Left forelimb (tissue), 1 donor: ENCODE measurements around the gene CD34.

Experiments
- DNase-seq: peaks from one replicate; pipeline ENCODE4 v3.0.0-alpha.2; 2018; ENCODE audit warnings: low spot score

Gene CD34

DNA sequence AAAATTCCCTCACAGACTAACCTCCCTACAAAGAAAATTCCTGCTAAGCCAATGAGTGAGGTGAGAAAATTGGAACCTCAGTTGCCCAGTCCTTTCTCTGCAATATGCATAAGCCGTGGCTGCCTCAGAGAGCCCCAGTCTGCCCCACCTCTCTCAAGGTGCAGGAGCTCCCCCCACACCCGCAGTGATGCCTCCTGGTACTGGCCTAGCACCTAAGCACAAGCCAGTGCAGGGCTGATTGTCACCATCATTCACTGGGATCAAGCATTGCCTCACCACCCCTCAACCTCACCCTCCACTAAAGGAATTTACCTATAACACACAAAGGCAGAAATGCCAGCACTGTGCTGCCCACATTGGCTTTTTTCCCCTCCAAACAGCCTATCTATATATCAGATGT lies 56.9 kb downstream of the CD34 start:
- no peak for DNase-seq

DNA sequence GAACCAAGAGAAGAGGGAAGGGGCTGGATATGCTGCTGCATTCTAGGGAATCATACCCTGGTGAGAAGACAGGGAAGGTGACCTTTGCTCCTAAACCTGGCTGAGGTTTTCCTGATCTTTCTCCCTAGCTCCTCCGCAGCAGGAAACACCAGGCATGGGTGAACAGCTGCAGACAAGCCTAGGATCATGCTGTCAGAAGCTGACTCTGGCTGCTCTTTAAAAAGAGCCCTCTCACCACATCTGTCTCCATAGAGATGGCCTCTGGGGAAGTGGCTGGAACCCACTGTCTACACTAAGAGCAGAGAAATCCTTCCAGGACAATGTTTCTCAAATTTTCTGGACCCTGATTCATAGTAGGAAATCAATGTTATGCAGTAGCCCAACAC lies 57.6 kb downstream of the CD34 start:
- DNase-seq = no peak

DNA sequence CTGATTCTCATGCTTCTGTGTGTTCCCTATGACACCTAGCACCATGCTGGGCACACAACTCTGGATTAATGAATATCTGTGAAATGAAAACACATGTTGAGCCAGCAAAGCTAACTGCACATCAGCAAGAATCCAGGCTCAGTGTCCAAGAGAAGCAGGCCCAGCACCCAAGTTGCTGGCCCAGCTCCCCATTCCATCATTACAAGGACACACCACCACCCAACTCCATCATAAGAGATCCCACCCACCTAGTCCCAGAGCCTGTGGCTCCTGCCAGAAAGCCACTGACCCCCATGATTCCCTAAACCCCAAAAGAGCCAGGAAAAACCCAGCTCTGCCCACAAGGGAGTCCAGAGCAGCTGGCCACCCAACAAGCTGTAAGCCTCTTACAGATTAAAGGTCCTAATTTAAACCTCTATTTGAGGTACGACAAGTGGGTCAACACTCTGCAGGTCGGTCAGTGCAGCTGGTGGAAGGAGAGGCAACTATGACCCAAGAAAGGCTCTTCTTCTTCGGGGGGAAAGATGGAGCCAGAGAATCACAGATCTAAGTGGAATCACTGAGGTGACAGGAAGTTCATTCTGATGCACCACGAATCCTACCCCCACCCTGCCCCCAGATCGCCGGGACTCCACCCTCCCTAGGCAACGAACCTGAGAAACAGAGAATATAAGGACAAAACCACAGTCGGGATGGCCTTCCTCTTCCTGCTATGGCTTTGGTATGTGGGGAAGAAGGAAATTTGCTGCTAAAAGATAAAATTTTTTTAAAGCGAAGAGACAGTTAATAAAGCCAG lies 58.2 kb downstream of the CD34 start:
- no peak for DNase-seq

DNA sequence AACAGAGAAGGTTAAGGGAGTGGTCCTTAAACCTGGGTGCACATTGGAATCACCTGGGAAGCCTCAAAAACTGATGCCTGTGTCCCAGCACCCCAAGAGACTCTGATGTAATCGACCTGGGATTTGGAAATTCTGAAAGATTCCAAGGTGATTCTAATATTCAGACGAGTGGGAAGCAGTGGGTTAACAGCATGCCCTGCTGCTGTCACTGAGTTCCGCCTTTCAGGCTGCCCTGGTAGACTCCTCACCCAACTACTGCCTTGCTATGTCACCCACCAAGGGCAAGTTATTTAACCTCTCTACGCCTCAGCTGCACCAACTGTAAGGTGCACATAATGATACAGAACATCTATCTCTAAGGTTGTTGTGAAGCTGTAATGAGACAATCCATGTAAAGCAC lies 59.2 kb downstream of the CD34 start:
- DNase-seq = no peak

DNA sequence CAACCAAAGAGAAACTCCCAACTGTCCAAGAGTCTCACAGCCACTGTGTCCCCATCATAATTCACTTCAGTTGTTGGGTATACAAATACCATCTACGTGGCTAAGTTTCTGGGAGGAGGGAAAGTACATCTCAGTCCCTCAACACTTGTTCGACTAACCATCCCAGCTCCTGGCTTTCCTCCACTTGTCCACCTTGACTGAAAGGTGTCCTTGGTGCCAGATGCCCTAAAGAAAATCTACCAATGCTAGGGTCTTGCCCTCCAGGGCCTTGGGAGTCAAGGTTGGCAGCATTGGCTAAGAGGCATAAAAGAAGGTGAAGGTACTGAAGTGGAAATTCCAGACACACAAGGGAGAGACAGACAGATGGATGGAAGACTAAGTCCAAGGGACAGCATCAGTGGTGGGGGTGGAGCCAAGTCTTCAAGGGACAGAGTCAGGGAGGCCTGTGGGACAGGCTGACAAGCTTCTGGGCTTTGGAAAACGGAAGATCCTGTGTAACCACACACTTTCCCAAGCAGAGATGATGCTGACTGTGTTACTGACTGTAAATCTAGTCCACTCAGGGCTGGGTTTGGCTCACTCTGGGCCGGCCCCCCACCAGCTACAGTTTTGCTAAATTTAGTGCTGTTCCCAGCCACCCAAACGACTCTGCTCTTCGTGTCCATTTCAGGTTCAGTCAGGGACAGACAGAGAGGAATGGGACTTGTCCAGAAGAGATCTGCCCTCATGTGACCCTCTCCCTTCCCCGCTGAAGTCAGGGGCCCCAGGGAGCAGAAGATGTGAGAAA lies 60.1 kb downstream of the CD34 start:
- no peak for DNase-seq

DNA sequence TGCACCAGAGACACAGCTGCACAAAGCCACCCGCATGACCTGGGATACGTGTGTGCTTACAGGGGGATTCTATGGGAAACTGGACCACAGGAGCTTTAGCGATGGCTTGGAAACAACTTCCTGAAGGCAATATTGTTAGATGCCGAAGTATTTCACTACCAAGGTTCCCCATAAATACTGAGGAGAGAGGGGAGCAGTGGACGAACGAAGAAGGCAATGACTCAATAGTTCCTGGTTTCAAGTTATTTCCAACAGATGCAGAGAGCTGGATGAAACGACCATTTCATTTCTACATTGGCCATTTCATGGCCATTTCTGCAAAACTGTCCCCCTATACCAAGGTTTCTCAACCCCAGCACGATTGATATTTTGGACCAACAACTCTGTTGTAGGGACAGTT lies 61.3 kb downstream of the CD34 start:
- no peak for DNase-seq

DNA sequence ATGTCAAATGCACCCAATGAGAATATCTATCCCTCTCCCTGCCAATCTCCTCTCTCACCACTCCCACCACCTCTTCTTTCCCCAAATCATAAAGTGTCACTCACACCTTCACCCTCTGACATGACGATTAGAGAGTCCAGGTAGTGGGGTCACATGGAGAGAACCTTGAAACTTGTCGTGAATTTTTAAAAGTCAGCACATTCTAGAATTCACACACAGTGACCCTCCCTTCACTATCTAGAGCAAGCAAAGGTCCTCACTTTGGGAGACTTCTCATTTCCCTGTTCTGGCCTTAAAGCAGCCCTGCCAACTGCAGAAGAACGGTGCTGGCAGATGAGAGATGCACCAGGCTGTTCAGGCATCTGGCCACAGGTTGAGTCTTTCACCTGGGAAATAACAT lies 61.9 kb downstream of the CD34 start:
- DNase-seq = no peak

DNA sequence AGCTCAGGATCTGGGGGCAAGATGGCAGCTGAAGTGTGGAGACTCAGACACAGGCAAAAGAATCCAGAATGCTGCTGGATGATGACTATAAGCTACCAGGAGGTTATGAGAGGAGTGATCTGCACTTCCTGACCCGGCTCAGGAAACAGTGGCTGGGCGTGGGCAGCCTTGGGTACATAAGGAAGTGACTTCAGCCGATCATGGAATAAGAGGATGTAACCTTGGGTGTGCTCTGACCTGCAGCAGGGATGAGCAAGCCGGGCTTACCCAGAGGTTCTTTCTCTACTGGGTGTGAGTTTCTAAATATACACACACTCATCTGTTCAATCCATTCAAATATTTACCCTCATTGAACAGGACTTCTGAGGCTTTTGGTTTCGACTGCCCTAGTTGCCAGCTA lies 62.7 kb downstream of the CD34 start:
- no peak for DNase-seq

DNA sequence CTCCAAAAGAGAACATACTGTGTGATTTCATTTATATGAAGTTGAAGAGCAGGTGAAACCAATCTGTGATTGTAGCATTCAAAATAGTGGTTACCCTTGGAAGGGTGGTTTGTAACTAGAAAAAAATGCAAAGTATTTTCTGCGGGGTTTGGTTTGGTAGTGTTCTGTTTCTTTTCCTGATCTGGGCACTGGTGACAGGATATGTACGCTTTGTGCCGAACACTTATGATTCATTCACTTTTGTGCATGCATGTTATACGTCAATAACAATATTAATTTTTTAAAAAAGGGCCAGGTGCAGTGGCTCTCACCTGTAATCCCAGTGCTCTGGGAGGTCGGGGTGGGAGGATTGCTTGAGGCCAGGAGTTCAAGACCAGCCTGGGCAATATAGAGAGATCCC lies 63.8 kb downstream of the CD34 start:
- DNase-seq = no peak

DNA sequence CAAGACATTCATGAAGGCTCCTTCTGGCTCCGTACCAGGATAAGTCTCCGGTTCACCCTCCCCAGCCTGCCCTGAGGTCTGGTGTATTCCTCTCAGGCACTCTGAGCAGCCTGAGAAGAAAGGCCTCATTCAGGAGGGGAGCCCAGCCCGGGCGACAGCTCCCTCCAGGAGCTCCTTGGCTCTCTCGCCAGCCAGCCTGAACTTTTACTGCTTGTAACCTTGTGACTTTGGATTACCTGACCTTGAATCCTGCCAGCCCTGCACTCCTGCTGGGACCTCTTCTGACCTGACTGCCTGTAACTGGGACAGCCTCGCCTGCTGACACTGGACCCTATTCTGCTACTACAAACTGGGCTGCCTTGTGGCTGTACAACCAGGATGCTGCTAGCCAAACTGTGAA lies 65.8 kb downstream of the CD34 start:
- no peak for DNase-seq

DNA sequence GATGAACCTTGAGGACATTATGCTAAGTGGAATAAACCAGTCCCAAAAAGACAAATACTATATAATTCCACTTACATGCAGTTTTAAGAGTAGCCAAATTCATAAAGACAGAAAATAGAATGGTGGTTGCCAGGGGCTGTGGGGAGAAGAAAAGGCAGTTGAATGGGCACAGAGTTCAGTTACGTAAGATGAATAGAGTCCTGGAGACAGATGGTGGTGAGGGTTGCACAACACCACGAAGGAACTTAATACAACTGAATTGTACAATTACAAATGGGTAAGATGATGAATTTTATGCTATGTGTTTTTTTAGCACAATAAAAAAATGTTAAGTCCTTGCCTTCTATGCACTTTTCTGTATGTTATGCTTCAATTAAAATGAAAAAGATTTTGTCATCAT lies 66.6 kb downstream of the CD34 start:
- DNase-seq = no peak

DNA sequence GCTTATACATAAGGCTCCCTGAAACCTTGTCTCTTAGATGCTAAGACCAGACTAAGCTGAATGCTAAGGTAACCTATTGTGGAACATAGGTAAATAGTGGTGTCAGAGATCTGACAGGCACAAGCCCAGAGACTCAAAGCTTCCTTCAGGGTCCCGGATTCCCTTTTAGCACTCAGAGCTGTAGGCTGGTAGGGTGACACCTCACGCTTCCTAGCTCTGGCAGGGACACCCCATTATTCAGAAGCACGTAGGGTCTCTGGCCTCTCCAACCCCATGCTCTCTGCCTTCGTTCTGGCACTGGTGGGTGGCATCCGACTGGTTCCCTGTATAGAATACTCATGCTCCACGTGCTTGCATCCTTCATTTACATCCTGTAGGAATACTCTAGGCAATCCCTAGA lies 68.4 kb downstream of the CD34 start:
- DNase-seq = no peak

DNA sequence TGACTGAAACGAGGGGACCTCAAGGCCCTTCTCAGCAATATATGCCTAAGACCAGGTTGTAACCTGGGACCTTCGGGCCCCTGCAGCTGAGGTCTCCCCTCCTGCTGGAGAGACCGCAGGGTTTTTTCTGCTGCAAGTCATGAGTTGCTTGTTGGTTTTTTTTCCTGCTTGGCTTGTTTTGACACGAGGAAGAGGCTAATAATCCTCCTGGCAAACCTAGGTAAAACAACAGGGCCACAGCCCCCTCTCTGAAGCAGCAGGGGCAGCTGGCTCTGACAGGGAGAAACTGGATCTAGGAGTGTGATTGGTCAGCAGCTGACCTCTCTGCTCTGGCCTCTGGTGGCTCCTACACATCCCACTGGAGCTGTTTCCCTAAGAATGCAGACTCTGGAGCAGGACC lies 69.0 kb downstream of the CD34 start:
- DNase-seq = no peak

DNA sequence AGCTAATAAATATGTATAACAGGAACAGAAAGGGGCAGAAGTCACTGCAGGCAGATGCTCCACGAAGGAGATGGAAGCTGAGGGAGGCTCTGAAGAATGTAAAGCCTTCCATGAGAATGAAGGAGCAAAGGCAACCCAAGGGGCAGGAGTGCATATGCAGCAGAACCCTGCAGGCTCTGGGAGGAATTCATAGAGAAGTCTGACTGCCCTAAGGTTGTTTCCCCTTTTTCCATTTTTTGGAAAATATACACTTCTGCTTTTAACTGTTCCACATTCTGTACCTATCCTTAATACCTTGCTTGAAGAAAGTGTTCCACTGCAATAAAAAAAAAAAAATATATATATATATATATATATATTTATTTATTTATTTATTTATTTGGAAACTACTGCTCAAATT lies 69.6 kb downstream of the CD34 start:
- DNase-seq = peak; percentile 9

DNA sequence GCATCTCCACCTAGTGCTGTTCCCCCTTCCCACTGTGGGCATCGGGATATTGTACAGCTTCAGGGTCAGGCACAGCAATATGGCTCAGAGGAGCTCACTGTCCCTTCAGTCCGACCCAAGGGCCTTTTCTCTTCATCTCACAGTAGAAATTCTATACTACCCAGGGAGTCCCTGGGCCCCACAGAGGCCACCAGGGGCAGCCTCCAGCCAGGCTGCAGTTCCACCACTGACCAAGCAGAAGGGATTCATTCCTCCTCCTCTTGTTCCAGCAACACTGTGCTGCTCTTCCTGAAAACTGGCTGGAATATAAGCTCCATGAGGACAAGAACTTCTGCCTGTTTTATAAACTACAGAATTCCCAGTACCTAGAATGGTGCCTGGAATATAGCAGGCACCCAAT lies 70.5 kb downstream of the CD34 start:
- DNase-seq = peak; percentile 31

DNA sequence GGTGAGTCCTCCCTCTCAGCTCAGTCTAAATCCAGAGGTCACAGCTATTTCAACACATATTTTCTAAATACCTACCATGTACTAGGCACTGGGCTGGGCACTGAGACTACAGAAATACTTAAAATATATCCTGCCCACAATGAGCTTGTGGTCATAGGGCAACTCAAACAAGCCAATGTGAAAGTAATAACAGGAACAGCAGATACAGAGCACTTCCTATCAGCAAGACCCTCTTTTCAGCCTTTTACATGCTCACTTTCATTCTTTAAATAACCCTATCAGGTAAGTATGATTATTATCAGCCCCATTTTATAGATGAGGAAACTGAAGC lies 71.9 kb downstream of the CD34 start:
- DNase-seq = no peak

DNA sequence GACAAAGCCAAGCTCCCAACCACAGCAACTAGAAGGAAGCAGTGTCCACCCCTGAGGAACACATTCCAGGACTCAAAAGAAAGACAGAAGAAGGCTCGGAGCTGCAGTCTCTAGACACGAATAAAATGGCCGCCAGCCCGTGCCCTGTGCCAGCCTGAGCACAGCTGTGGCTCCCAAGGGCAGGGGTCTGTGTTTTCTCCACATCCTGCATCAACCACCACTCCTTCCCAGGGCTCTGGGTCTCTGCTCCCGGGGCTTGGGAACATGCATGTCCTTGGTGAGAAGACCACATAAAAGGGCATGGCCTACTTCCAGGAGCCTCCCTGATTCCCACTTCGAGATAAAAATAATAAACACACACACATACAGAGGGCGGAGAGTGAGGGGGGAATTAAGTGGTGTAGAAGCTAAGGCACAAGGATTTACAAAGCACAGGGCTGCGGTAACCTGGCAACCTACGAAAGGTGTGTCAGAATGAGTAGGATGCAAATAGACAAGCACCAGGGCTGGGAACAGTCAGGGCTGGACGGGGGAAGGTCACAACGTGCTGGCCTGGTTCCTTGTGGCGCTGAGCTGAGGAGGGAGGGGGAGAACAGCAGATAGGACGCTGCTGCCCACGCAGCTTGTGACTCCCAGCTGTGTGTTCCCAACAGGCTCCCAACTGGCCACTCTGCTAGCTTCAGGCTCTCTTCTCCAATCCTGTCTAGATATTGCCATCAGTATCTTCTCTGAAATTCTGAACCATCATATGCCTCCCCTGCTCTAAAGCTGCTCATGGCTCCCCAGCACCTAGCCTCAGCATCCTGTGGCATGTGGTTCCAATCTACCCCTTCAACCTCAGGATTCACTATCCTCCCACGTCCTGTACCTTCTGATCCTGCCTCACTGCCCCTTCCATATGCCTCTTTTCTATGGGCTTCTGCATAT lies 72.5 kb downstream of the CD34 start:
- DNase-seq = peak; percentile 34

DNA sequence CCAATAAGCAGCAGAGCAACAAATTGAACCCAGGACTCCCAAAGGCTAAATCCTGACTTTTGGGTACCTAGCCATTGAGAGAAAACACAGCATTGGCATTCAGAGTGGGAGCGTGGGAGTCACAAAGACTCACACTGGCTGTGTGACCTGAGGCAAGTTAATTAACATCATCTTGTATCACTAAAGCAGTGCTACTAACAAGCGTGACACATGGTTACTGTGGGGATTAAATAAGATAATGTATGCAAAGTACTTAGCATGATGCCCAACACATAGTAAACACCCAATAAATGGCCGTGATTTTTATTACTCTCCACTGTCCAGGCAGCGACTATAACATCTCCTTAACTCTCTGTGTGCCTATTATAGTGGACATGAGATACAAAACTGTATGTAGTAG lies 73.3 kb downstream of the CD34 start:
- peak; percentile 15 for DNase-seq

DNA sequence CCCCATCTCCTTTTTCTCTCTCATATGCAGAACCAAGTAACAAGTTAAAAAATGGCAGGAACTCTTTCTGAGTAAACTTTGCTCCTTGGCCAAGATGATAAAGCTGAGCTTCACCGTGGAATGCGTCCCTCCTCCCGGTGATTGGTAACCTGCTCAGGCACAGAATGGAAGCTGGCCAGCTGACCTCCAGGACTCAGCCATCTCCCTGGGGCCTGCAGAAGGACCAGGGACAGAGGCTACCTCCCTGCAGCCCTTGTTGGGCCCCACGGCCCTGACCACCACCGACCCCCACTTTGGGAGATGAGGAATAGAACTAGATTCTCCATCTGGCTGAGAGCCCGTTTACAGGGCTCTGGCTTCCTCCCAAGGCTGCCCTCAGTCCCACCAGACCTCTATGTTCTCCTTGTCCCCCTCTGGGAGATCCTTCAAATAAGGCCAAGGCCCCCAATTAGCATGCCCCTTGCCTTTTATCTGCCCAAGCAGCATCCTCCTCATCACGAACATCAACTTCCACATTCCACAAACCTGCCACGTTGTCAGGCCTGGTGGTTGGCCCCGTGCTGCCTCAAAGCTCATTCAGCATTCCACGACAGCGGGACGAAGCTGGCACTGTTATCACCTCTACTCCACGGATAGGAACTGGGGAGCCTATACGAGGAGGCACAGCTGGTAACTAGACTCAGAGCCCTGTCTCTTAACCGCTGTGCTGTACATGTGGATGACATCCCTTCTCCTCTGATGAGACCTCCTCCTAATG lies 74.2 kb downstream of the CD34 start:
- DNase-seq = peak; percentile 30

DNA sequence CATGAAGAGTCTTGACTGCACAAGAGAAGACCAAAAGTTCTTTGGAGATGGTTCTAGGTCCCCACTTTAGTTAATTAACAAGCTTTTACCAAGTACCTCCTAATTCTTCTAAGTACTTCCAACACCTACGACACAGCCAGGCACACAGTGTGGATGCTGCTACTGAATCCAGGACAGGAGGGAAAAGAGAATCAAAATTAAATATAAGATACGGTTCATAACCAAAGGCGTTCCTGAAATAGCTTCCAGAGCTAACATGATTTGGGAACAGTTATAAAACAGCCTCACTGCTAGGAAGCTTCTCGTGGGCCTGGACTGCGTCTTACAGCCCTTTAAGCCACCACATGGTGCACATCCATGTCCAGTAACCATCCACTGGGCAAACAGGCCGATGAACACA lies 75.0 kb downstream of the CD34 start:
- no peak for DNase-seq

DNA sequence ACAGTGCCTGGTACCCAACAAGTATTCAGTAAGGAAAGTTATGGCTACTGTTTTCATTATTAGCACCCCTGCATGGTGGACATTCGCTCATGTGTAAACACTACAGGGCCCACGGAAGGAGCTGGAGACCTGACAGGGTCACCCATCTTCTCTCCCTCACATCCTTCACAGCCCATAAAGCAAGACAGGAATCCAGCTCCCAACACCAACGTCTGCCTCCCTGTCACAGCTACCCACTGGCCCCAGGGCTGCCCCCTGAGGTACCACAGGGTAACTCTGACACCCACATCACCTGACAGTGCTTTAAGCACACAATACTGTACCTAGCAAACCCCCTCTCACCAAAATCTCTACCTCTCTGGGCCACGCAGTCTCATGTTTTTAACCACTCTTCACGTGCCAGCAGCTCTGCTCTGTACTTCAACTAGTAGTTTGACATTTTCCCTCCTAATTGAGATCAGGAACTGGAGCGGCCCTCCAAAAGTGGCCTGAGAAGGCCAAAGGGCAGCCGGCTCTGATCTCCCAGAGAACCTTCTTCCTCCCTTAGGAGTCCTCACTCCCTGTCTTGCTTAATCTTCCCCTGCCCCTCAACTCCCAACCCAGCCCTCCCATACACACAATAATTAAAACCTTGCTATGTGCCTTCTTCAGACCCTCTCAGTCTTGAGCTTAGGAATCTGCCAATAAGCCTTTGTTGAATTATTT lies 76.8 kb downstream of the CD34 start:
- no peak for DNase-seq
